ENCODE measurements around the gene ZSCAN29.

DNA sequence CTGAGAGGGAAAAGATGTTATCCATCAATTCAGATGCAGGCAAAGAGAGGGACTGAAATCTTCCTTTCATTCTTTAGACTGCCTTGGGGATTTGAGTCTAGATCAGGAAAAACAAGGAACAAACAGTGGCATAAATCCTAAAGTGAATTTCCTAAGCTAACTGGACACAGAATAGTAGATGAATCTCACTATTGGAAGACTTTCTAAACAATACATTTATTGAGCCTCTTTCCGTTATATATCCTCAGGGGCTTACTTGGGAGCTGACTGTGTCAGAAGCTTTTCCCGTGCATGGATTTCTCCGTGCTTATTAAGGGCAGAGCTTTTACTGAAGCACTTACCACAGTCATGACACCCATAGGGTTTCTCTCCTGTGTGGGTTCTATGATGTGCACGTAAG is 10.0 kb downstream of the ZSCAN29 start:
- TF ChIP-seq CTCF (IDR thresholded peaks at IDR 0.05) (no peak), POLR2A (IDR thresholded peaks at IDR 0.05) (no peak)
